GM21619 (cell line): ENCODE measurements around the gene PABPN1L.

Experiments
- ATAC-seq: cut with Tn5 transposase; IDR thresholded peaks from one replicate; pipeline ENCODE4 v1.9.1; 2021; ENCODE audit not compliant: unreplicated experiment

PABPN1L gene, protein sequence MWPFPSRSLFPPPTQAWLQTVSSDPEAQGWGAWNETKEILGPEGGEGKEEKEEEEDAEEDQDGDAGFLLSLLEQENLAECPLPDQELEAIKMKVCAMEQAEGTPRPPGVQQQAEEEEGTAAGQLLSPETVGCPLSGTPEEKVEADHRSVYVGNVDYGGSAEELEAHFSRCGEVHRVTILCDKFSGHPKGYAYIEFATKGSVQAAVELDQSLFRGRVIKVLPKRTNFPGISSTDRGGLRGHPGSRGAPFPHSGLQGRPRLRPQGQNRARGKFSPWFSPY

DNA sequence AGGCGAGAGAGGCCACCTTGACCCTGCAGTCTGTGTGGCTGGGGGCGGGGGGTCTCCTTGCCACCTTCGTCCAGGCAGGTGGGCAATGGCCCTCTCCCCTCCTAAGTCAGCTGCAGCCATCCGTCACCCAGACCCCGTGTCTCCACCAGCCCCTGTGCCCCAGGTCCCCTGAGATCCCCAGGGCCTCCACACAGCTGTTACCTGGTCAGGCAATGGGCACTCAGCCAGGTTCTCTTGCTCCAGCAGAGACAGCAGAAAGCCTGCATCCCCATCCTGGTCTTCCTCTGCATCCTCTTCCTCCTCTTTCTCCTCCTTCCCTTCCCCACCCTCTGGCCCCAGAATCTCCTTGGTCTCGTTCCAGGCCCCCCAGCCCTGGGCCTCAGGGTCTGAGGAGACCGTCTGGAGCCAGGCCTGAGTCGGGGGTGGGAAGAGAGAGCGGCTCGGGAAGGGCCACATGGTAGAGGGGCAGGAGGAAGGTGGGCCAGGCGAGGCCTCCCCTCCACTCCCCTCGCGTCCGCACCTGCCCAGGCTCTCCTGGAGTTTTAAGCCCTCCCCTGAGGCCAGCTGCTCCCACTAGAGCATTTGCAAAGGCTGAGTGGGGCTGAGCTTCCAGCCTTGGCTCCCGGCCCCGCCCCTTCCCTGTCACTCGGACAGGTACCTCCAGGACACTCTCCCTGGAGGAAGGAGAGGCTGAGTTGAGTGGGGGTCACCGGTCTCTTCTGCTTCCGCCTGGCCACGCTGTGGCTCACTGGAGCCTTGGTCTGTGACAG is at the start of gene PABPN1L:
TSS of gene PABPN1L (minus strand) at position 510 of the 770 bp plus-strand sequence. CDS start at position 456, 54 bp downstream.
- ATAC-seq = no peak

DNA sequence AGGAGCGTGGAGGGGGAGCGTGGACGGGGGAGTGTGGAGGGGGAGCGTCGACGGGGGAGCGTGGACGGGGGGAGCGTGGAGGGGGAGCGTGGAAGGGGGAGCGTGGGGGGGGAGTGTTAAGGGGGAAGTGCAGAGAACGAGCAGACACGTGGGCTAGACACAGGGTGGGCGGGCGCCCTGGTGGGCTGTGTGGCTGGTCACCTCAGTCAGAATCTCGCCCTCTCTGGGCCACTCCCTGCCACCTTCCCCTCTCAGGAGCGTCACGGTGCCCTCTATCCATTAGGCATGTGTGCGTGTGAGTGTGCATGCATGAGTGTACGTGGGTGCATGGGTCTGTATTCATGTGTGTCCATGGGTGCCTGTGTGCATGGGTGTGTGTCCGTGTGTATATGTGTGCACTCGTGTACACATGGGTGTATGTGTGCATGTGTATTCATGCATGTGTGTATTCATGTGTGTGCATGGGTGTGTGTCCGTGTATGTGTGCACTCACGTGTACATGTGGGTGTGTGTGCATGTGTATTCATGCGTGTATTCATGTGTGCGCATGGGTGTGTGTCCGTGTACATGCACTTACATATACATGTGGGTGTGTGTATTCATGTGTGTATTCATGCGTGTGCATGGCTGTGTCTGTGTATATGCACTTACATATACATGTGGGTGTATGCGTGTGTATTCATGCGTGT is 49.3 kb upstream of the PABPN1L start:
- ATAC-seq = no peak

DNA sequence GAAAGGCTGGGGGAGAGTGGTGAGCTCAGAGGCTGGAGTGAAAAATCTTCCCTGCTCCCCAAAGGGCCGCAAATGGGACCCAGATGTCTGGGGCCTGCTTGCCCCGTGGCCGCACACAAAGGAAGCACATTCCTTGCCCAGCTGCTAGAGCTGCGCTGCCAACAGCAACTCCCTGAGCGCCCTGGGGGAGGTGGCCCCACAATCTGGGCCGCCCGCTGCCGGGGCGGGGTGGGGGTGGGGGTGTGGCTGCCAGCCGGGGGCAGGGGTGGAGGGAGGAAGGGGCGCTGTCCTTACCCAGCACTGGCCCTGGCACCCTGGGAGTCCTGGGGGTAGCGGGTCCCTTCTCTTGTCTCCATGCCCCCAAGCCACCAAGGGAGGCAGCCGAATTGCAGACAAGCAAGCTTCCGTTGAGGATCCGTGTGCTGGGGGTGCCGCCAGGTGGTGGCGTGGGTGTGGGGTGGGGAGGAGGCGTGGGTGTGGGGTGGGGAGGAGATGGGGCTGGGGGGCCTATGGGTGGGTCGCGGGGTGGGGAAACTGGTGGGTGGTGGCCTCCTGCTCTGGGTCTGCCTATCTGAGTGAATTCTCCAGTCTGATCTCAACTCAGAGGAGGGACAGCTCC is 48.4 kb upstream of the PABPN1L start:
- no peak for ATAC-seq

DNA sequence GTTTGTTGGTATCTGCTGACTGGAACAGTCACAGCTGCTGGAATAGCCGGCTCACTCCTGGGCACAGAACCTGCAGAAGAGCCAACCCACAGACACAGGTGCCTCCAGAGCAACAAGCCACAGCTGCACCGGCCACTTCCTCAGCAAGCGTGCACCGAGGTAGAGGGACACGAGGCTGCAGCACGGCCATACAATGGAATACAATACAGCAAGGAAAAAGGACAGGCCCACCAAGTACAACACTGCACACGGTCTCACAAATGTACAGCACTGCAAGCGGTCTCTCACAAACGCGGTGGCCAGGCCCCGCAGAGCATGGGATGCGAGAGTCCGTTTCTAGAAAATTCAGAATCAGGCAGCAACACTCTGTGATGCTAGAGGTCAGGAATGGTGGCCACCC is 47.4 kb upstream of the PABPN1L start:
- ATAC-seq = no peak

DNA sequence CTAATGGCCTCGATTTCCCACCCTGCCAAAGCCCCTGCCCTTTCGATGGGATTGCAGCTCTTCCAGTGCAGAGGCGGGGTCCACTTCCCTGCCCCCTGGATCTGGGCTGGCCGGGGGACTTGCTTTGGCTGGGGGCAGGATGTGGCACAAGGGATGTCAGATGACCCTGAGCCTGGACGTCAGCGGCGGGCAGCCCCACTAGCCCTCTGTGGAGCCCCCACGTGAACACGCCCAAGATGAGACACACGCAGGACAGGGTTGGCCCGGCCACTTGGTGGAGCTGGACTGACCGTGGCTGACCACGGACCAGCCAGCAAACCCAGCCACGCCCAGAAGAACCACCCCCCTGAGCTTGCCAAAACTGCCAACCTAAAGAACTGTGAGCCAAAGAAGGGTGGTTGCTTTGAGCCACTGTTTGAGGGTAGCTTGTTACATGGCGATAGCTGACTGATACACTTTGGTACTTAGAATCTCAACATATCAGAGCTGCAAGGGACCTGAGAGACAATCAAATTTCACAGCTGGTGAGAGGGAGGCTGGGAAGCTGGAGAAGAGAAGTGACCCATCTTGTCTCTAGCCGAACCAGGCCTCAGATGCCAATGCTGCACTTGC is 46.6 kb upstream of the PABPN1L start:
- ATAC-seq = no peak

DNA sequence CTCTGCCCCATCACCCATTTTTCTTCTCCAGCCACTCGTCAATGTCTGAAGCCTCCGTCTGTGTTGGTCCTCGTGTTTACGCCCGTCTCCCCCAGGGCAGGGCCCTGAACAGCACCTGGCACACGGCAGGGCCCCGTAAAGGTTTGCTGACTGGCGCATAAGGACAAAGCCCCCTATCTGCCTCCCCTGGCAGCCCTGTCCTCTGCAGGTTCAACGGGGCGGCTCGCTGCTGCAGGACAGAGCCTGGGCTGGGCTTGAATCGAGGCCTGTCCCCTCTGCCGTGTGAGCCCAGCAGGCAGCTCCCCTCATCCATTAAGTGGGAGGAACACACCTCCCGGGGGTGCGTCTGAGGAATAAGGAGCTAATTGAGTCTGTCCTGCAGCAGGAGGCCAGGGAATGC is 46.1 kb upstream of the PABPN1L start:
- ATAC-seq = no peak

DNA sequence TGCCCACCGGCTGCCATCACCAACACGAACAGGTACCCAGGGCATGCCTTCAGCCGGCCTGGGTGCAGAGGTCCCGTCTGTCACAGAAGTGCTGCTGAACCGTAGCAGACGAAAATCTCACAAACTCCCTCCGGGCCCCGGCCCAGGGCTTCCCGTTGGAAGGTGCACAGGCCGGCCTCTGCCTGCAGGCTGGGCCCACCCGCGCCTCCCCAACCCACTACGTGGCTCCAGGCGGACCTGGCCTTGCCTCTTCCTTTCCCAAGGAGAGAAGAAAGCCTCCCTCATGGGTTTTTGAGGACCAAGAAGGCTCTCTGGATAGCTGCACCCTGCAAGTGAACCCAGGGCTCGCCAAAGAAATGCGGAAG is 45.5 kb upstream of the PABPN1L start:
- ATAC-seq = no peak

DNA sequence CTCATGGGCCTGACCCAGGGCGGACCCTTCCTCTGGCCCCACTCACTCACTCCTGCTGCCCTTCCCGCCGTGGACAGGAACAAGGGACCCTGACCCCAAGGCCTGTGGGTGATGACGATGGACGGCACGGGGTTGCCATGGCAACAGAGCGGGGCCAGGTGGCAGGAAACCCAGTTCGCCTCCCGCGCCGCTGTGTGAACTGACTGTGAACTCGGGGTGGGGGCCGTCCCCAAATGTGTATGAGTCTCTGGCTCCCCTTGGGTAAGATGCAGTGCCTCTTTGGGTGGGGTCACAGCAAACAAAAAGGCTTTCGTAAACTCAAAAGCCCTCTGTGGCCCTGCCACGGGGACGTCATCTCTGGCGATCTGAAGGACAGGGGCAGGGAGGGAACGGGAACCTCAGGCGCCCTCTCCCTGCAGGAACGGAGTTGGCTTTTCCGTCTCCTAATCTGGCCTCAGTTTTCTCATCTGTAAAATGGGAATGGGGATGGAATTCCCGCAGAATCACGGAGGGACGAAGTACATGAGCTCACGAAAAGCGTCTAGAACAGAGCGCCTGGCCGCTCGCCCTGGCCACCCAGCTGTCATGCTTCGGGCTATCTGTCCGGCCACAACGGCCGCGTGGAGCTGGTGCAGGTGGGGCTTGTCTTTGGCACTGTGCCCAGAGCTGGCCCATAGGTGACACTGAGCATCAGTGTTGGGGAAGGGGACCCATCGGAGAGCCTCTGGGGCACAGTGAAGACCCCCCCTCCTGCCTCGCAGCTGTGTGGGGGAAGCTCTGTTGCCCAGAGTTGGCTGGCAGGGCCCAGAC is 44.9 kb upstream of the PABPN1L start:
- no peak for ATAC-seq

DNA sequence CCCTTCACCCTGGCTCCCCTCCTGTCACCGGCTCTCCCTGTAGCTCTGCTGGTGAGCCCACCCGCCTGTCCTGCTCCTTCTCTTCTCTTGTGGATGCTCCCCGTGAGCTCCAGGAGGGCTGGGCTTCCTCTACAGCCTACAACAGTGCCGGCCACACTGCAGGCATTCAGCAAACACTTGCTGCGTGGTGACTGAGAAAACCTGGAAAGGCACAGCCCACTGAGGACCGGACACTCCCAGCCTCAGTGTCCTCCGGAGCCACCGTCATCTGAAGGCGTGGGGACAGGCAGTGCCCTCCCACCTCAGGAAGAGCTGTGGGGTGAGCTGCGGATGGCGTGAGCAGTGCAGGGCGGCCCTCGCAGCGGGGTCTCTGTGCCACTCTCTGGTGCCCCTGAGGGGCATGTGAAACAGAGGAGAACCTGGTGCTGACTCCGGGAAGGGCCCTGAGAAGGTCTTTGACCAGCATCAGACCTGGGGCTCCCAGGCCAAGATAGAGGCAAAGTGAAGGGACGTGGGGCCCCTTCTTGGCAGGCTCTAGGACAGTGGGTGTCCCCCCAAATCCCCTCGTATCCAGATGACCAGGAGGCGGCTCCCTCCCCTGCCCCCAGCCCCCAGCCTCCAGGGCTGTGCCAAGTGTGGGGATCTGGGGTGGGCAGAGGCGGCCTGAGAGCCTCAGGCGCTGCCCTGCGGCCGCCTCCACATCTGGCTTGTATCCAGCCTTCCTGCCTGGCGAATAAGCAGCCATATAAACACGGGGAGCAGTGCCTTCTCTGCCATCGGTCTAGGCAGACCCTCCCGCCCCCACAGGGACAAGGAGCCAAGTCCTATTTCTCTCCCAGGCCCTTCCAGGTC is 44.0 kb upstream of the PABPN1L start:
- no peak for ATAC-seq

DNA sequence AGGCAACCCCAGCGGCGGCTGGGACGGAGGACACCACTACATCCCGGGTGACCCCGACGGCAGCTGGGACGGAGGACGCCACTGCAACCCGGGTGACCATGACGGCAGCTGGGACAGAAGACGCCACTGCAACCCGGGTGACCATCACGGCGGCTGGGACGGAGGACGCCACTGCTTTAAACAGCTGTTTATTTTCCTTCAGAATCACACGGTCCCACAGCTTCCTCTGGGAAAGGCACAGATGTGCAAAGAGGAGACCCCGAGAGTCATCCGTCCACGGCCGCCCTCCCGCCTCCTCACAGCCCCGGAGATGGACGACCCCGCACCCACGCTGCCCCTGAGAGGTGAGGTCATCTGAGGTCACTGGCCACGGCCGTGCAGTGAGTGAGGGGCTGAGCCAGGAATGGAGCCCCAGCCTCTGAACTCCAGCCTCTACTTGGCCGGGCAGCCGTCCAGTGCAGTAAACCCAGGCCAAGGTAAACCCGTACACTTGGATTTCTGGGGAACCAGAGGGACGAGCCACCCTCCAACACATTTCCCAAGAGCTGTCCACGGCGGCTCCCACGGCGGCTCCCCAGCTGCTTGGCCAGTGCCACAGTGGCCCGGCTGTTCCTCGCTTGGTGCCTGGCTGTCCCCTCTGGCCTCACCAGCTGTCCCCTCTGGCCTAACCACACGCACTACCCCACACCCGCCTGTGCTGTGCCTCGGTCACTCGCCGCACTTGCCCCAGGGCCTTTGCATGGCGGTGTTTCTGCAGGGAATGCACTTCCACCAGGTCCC is 43.2 kb upstream of the PABPN1L start:
- no peak for ATAC-seq

DNA sequence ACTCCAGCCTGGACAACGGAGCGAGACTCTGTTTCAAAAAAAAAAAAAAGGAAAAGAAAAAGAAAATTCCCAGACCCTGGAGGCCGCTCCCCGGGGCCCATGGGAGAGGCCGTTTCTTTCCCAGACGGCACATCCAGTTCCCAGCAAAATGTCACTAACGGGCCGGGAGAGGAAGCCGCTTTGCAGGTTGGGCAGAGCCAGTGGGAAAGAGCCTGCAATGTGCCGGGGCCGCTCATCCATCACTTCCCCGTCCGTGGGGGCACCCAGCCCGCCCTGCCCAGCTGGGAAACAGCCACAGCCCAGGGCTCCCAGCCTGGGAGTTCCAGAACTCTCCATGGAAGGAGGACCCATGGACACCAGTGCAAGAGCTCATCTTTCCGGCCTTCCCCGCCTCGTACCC is 41.8 kb upstream of the PABPN1L start:
- ATAC-seq = no peak

DNA sequence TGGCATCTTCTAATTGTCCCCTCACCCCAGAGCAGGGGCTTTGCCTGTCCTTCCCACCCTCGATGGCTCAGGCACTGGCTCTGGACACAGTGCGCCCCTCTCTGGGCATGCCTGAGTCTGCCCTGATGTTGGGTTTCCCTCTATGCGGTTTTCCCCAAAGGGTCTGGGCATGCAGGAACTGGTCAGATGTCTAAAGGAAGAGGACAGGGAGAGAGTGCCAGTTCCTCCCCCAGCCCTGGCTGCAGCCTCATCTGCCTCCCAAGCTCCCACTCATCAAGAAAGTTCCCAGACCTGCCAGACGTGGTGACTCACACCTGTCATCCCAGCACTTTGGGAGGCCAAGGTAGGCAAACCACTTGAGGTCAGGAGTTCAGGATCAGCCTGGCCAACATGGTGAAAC is 41.3 kb upstream of the PABPN1L start:
- no peak for ATAC-seq

DNA sequence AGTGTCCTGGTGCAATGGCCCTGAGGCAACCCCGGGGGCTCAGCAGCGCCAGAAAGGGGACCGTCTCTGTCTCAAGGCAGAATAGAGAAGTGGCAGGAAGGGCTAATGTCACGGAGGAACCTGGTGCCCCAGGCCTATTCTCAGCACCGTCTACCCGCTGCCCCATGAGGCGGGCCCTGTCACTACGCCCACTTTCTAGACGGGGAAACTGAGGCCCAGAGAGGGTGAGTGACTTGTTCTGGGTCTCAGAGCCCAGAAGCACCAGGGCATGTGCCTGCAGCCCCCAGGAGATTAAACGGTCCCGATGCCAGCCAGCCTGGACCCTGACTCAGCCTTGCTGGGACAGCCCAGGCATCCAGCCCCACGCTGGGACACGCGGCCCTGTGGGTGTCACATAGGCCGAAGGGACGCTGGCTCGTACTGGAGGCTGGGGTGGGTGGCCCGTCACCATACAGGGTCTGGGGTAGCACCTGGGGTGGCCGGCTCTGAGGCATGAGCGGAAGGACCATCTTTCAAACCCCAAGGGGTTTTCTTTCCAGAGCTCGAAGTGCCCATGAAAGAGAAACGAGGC is 40.2 kb upstream of the PABPN1L start:
- no peak for ATAC-seq

DNA sequence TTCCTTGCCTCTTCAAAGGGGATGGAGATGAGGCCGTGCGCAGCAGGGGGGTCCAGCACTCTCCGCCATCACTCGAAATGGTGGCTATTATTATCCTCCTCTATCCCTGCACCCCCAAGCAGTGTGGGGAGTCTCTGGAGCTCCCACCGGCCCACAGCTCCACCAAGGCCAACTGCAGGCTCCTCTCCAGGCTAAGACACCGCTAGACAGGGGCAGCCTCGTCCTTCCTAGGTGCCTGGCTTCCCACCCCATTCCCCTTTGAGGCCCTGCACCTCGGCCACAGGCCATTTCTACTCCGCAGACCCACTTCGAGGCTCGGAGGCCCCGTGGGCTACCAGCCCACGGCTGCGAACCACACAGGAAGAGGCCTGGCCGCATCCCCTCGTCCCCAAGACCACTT is 39.6 kb upstream of the PABPN1L start:
- ATAC-seq = no peak

DNA sequence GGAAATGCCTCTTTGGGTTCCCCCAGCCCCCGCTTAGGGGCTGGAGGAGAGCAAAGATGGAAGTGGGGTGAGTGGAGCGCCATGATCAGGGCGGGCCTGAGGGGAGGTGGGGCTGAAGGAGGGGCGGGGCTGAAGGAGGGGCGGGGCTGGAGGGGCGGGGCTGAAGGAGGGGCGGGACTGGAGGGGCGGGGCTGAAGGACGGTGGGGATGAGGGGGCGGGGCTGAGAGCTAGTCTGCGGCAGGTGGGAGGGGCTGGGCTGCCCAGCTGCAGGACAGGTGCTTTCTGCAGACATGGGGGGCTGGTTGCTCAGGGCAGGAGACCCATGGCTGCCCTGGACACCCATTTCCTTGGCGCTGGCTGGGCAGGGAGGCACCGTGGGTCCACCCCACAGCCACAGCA is 39.1 kb upstream of the PABPN1L start:
- ATAC-seq = no peak

DNA sequence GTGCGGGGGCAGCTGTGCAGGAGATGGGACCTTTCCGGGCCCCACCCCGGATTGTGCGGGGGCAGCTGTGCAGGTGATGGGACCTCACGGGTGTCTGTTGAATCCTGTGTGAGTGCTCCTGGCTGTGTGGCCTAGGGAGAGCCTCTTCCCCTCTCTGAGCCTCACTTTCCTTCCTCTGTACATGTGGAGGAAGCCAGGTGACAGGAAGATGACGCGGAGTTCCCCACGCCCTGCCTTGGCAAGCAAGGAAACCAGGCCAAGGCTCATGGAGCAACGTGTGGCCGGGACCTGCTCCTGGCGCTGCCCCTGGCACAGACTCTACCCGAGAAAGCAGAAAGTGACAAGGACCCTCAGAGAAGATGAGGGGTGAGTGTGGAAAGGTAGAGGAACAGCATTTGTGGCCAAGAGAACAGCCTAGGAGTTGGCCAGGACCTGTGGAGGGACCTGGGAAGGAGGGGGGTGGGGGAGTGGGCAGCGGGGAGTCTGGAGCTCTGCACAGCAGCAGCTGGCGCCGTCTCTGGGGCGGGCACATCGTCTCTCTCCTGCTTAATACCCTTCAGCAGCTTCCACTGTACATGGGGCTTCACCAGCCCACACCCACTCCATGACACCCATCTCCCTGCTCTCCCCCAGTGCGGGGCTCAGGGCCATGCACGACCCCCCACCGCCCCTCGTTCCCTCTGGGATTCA is 38.4 kb upstream of the PABPN1L start:
- ATAC-seq = no peak

DNA sequence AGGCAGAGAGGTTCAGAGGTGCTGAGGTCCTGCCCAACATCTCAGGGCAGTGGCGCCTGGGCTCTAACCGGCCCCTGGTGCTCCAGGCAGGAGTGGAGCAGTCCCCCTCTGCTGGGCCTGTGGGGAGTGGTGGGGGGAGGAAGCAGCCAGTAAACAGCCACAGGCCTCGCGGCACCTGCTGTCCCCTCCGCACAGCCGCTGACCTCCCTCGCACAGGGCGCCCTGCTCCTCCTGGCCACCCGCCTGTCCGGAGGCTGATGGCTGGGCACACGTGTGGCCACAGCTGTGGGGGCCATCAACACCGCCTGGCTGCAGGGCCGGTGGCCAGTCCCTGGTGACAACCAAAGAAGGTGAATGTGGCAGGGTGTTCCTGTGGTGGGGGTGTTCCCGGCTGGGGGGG is 36.8 kb upstream of the PABPN1L start:
- no peak for ATAC-seq

DNA sequence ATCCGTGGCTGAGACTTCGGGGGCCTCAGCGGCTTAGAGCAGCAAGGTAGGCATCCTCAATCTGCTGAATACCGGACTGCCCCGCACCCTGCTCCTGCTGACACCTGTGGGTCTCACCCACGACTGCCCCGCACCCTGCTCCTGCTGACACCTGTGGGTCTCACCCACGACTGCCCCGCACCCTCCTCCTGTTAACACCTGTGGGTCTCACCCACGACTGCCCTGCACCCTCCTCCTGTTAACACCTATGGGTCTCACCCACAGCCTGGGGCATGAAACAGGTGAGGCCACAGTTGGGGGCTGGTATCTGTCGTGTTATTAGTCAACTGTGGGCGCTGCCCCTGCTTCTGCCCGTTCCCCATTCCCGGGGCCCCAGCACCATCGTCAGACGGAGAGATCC is 36.3 kb upstream of the PABPN1L start:
- no peak for ATAC-seq
